ENCODE measurements around the gene SCART1.

DNA sequence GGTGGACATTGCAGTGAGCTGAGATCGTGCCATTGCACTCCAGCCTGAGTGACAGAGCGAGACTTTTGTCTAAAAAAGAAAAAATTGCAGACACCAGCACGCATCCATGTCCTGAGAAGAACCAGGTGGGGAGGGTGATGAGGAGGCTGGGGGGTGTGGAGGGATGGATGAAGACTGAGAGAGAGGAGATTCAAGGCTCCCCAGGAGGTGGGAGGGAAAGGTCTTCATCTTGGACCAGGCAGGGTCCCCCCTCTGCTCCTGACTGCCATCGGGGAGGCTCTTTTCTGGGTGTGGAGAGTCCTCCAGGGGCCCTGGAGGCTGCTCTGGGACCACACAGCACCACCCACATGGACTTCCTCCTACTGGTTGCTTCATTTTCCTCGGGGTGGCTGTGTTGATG lies 1.5 kb downstream of the SCART1 start:
- TF ChIP-seq CTCF (IDR thresholded peaks at IDR 0.05) (no peak), POLR2A (IDR thresholded peaks at IDR 0.05) (no peak)

All from right lobe of liver (tissue), 4 donors.